H1 (cell line): ENCODE data around the gene STIMATE. TPM values are rescaled to one million over a fixed set of nuclear protein-coding genes. Genes with fewer than 3 reads are reported as not detected.

ENCODE experiments used
- CTCF ChIA-PET: fragments of 300-600 bp; sonication (Branson Sonifier 250); formaldehyde crosslinking; loops from one replicate; lab custom pipeline; 2021; ENCODE audit not compliant: partially characterized antibody; lab: Charles Lee
- POLR2A ChIA-PET: fragments of 300-600 bp; sonication (Branson Sonifier 250); formaldehyde crosslinking; loops from one replicate; lab custom pipeline; 2021; ENCODE audit warnings: inconsistent platforms; ENCODE audit not compliant: partially characterized antibody; lab: Charles Lee
- DNase-seq, 2 experiments: peaks; one replicate each; pipeline versions ENCODE4 v3.0.0 to v3.0.0-alpha.2; 2010 to 2022; ENCODE audit warnings: low spot score in 2 of 2, low read depth in 1 of 2, mixed read lengths in 1 of 2
- FAIRE-seq: peaks from 2 replicates; lab custom pipeline; 2011; peaks lifted over from hg19 to GRCh38; lab: Jason Lieb, UNC
- H2AFZ ChIP-seq: 2 replicates; pipeline ENCODE4 v1.8.1; 2012; ENCODE audit warnings: low read length, inconsistent platforms
- H2AK5ac ChIP-seq: 2 replicates; pipeline ENCODE4 v1.6.1; 2013; ENCODE audit warnings: low read depth, low read length
- H2BK120ac ChIP-seq: replicated peaks from 2 replicates; pipeline ENCODE3; 2013; ENCODE audit warnings: low read depth, low read length, inconsistent platforms
- H2BK12ac ChIP-seq: 2 replicates; pipeline ENCODE4 v1.6.1; 2013; ENCODE audit warnings: low read depth, low read length
- H2BK15ac ChIP-seq: 2 replicates; pipeline ENCODE4 v1.6.1; 2013; ENCODE audit warnings: low read length
- H2BK20ac ChIP-seq: 2 replicates; pipeline ENCODE4 v1.6.1; 2013; ENCODE audit warnings: low read length
- H2BK5ac ChIP-seq: 2 replicates; pipeline ENCODE4 v1.6.1; 2013; ENCODE audit warnings: low read depth, low read length
- H3K14ac ChIP-seq: 2 replicates; pipeline ENCODE4 v1.6.1; 2013; ENCODE audit warnings: inconsistent platforms; ENCODE audit not compliant: insufficient read length
- H3K18ac ChIP-seq: 2 replicates; pipeline ENCODE4 v1.6.1; 2013; ENCODE audit warnings: low read length; ENCODE audit errors: extremely low read depth
- H3K23ac ChIP-seq: 2 replicates; pipeline ENCODE4 v1.6.1; 2013; ENCODE audit warnings: inconsistent platforms; ENCODE audit not compliant: insufficient read length
- H3K23me2 ChIP-seq: 2 replicates; pipeline ENCODE4 v1.6.1; 2013; ENCODE audit warnings: low read depth, low read length
- H3K27ac ChIP-seq: 2 replicates; pipeline ENCODE4 v1.6.1; 2011; ENCODE audit warnings: low read depth, low read length, inconsistent platforms
- H3K27me3 ChIP-seq, 4 experiments: replicated peaks in 1 of 4; 1 replicate in 1 of 4; 2 replicates in 3 of 4; pipeline versions ENCODE4 v1.6.1 to v1.8.1; 2011 to 2013; ENCODE audit warnings: low read length in 3 of 4, mild to moderate bottlenecking in 3 of 4, inconsistent platforms in 2 of 4, mixed read lengths in 2 of 4, moderate library complexity in 1 of 4; ENCODE audit not compliant: control insufficient read depth in 3 of 4, insufficient read depth in 3 of 4; ENCODE audit errors: extremely low read depth in 1 of 4
- H3K36me3 ChIP-seq, 4 experiments: 2 replicates each; pipeline versions ENCODE4 v1.6.1 to v1.8.1; 2011 to 2013; ENCODE audit warnings: mild to moderate bottlenecking in 4 of 4, low read length in 3 of 4, moderate library complexity in 2 of 4, control low read depth in 1 of 4, inconsistent platforms in 1 of 4; ENCODE audit not compliant: insufficient read depth in 4 of 4, control insufficient read depth in 2 of 4
- H3K4ac ChIP-seq: replicated peaks from 2 replicates; pipeline ENCODE3; 2013; ENCODE audit warnings: low read length, low read depth, mixed read lengths, inconsistent platforms; ENCODE audit not compliant: insufficient read length
- H3K4me1 ChIP-seq, 4 experiments: replicated peaks in 1 of 4; 1 replicate in 1 of 4; 2 replicates in 3 of 4; pipeline versions ENCODE4 v1.6.1 to v1.8.1; 2011 to 2013; ENCODE audit warnings: low read length in 3 of 4, inconsistent platforms in 2 of 4, mixed read lengths in 1 of 4; ENCODE audit not compliant: insufficient read depth in 4 of 4, control insufficient read depth in 3 of 4
- H3K4me2 ChIP-seq, 2 experiments: 2 replicates each; pipeline versions ENCODE4 v1.6.1 to v1.8.1; 2011 to 2013; ENCODE audit warnings: low read depth in 2 of 2, low read length in 2 of 2, control low read depth in 1 of 2, inconsistent platforms in 1 of 2, mild to moderate bottlenecking in 1 of 2; ENCODE audit not compliant: insufficient read depth in 1 of 2
- H3K4me3 ChIP-seq, 4 experiments: fragments of 200-600, 300-600 bp in 1 of 4; sonication (generic), shearing (Covaris generic), sonication (Bioruptor Twin) in 1 of 4; 2 replicates each; pipeline versions ENCODE4 v1.5.1 to v1.8.1; 2011 to 2016; ENCODE audit warnings: low read length in 4 of 4, low read depth in 3 of 4, control low read depth in 2 of 4, inconsistent platforms in 2 of 4, mild to moderate bottlenecking in 2 of 4, mixed read lengths in 1 of 4, moderate library complexity in 1 of 4; ENCODE audit not compliant: insufficient read depth in 2 of 4; ENCODE audit errors: extremely low read depth in 1 of 4
- H3K56ac ChIP-seq: replicated peaks from 2 replicates; pipeline ENCODE3; 2013; ENCODE audit warnings: low read depth, mild to moderate bottlenecking, mixed read lengths, low read length, inconsistent platforms; ENCODE audit not compliant: insufficient read length
- H3K79me1 ChIP-seq: 2 replicates; pipeline ENCODE4 v1.6.1; 2013; ENCODE audit warnings: low read depth, low read length, control low read depth
- H3K79me2 ChIP-seq, 2 experiments: 2 replicates each; pipeline versions ENCODE4 v1.6.1 to v1.8.1; 2012 to 2013; ENCODE audit warnings: low read length in 2 of 2, mild to moderate bottlenecking in 2 of 2, inconsistent platforms in 1 of 2; ENCODE audit not compliant: insufficient read depth in 2 of 2, control insufficient read depth in 1 of 2
- H3K9ac ChIP-seq, 4 experiments: replicated peaks in 1 of 4; 1 replicate in 1 of 4; 2 replicates in 3 of 4; pipeline versions ENCODE4 v1.6.1 to v1.8.1; 2011 to 2013; ENCODE audit warnings: low read depth in 3 of 4, low read length in 3 of 4, control low read depth in 2 of 4, mild to moderate bottlenecking in 2 of 4, moderate library complexity in 2 of 4, inconsistent platforms in 1 of 4; ENCODE audit errors: extremely low read depth in 1 of 4
- H3K9me3 ChIP-seq, 2 experiments: 2 replicates each; pipeline versions ENCODE4 v1.6.1 to v1.8.1; 2012 to 2013; ENCODE audit warnings: mild to moderate bottlenecking in 2 of 2, moderate library complexity in 2 of 2, control low read depth in 1 of 2, inconsistent platforms in 1 of 2, low read depth in 1 of 2, low read length in 1 of 2, mixed read lengths in 1 of 2; ENCODE audit not compliant: insufficient read depth in 2 of 2
- H4K20me1 ChIP-seq, 2 experiments: replicated peaks in 1 of 2; 2 replicates each; pipeline versions ENCODE3 to v1.8.1; 2011 to 2013; ENCODE audit warnings: inconsistent platforms in 2 of 2, low read length in 2 of 2, mild to moderate bottlenecking in 1 of 2; ENCODE audit not compliant: insufficient read depth in 2 of 2, control insufficient read depth in 1 of 2
- H4K5ac ChIP-seq: 2 replicates; pipeline ENCODE4 v1.6.1; 2013; ENCODE audit warnings: low read length, low read depth, mixed read lengths, inconsistent platforms; ENCODE audit not compliant: insufficient read length
- H4K8ac ChIP-seq: 2 replicates; pipeline ENCODE4 v1.8.0; 2013; ENCODE audit warnings: mild to moderate bottlenecking, moderate library complexity, low read length, inconsistent platforms; ENCODE audit not compliant: insufficient read depth; ENCODE audit errors: extremely low read depth
- H4K91ac ChIP-seq: replicated peaks from 2 replicates; pipeline ENCODE3; 2013; ENCODE audit warnings: low read length, mixed read lengths, inconsistent platforms; ENCODE audit not compliant: insufficient read length
- CEBPB ChIP-seq: IDR thresholded peaks from 2 replicates; pipeline ENCODE4 v1.6.1; 2012; ENCODE audit warnings: low read depth, low read length
- CREB1 ChIP-seq: IDR thresholded peaks from 2 replicates; pipeline ENCODE4 v1.6.1; 2012; ENCODE audit warnings: inconsistent platforms
- CTBP2 ChIP-seq: IDR thresholded peaks from 2 replicates; pipeline ENCODE4 v1.7.0; 2011; ENCODE audit warnings: borderline replicate concordance, mild to moderate bottlenecking, moderate library complexity, mixed read lengths, low read length; ENCODE audit not compliant: insufficient read depth, insufficient read length
- EZH2 ChIP-seq: fragments of 200-600 bp; sonication (generic); IDR thresholded peaks from 2 replicates; pipeline ENCODE4 v1.7.1; 2012; ENCODE audit warnings: low read depth, mild to moderate bottlenecking, moderate library complexity, low read length, inconsistent platforms; ENCODE audit not compliant: severe bottlenecking
- GABPA ChIP-seq: IDR thresholded peaks from 2 replicates; pipeline ENCODE4 v1.6.1; 2011; ENCODE audit warnings: mild to moderate bottlenecking, low read length, moderate library complexity, borderline replicate concordance; ENCODE audit not compliant: insufficient read depth
- GTF2F1 ChIP-seq: IDR thresholded peaks from 2 replicates; pipeline ENCODE4 v1.6.1; 2012; ENCODE audit warnings: low read depth, low read length, improper control_type of control experiment, borderline replicate concordance
- HDAC6 ChIP-seq: IDR thresholded peaks from one replicate; pipeline ENCODE4 v1.7.1; 2012; ENCODE audit warnings: low read depth, mild to moderate bottlenecking, inconsistent platforms, low read length, moderate library complexity
- NRF1 ChIP-seq: IDR thresholded peaks from 2 replicates; pipeline ENCODE4 v1.6.1; 2011; ENCODE audit warnings: mild to moderate bottlenecking, low read depth, low read length, improper control_type of control experiment
- SIRT6 ChIP-seq: IDR thresholded peaks from one replicate; pipeline ENCODE4 v1.7.1; 2012; ENCODE audit warnings: low read length, inconsistent platforms
- SIX5 ChIP-seq: IDR thresholded peaks from 2 replicates; pipeline ENCODE4 v1.6.1; 2011; ENCODE audit warnings: mild to moderate bottlenecking, low read depth, low read length
- SUZ12 ChIP-seq: fragments of 200-600 bp; sonication (generic); IDR thresholded peaks from 2 replicates; pipeline ENCODE4 v1.6.1; 2012; ENCODE audit warnings: mild to moderate bottlenecking, inconsistent platforms, low read length, moderate library complexity, mixed read lengths
- TBP ChIP-seq: IDR thresholded peaks from 2 replicates; pipeline ENCODE4 v1.6.1; 2011; ENCODE audit warnings: low read depth, low read length, improper control_type of control experiment
- TEAD4 ChIP-seq: IDR thresholded peaks from 2 replicates; pipeline ENCODE4 v1.6.1; 2012; ENCODE audit warnings: low read depth, low read length, inconsistent platforms, mixed read lengths
- WGBS, 2 experiments: shearing (Covaris generic) in 1 of 2; methylation state at CpG; one replicate each; pipeline versions ENCODE4 v1.1.6 to v1.1.7; 2013 to 2015; ENCODE audit warnings: low lambda C conversion rate in 2 of 2, mixed read lengths in 2 of 2, inconsistent platforms in 1 of 2, low coverage in 1 of 2, missing lambda C conversion rate in 1 of 2; ENCODE audit not compliant: insufficient replicate concordance in 2 of 2, insufficient coverage in 1 of 2, insufficient read length in 1 of 2; ENCODE audit errors: extremely low coverage in 1 of 2, missing lambda C conversion rate in 1 of 2; 5-methylcytosine and 5-hydroxymethylcytosine counted together
- polyA plus RNA-seq, 7 experiments: library from polyadenylated mRNA; depleted of rRNA in 3 of 7; stranded (reverse) in 5 of 7; unstranded in 2 of 7; fragments of >200 nt in 5 of 7; fragments of 200-250 nt in 2 of 7; gene quantifications; 1 replicate in 5 of 7; 2 replicates in 1 of 7; 4 replicates in 1 of 7; pipeline versions ENCODE4 v1.2.1 to v1.2.3, GENCODE V29; 2011 to 2013; ENCODE audit warnings: missing spikeins in 2 of 7, mixed read lengths in 2 of 7
- total RNA-seq: library from RNA; stranded (reverse); fragmentation: NEBNext Ultra II Directional; extraction: Animal tissue kit (Norgen Biotek cat#: 25700); gene quantifications from 2 replicates; pipeline ENCODE4 v1.2.1, GENCODE V29; 2021

Gene STIMATE
- total and polyA plus RNA-seq, 2 of the 8 experiments (the other 6 are each of a cell fraction or from before 2014, with no cell fraction given) = 17.5 to 22.1 TPM

DNA sequence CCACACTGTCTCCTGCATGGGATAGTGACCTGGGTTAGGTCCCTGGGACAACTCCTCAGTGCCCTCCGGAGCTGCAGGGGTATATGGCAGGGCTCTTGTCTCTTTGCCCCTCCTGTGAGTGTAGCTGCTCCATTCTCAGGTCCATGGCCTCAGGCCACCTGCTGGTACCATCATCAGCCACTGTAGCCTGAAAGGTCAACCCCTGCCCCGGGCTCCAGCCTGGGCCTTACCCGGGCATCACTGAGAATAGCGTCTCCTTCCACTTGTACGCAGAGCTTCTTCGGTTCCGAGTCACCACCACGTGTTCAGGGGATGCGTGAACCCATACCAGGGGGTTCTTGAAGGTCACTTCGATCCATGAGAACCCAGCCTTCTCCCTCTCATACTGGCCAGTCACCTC, 80.7 kb downstream of the STIMATE start:
- Histone ChIP-seq H3K4me1 (peaks cover 0 to 6% (median 3%) of the 10 kb centered on the region in 4 experiments; a peak in 2 of 7 replicates), H3K4ac (no peak overlapping the region), H2AFZ (no peak overlapping the region), H2BK20ac (no peak overlapping the region), H4K5ac (no peak overlapping the region), H3K23me2 (no peaks in the 10 kb centered on the region), H4K20me1 (no peaks in the 10 kb centered on the region), H3K27me3 (no peaks in the 10 kb centered on the region), H3K36me3 (no peaks in the 10 kb centered on the region), H3K9ac (no peak overlapping the region), H3K27ac (no peak overlapping the region), H3K4me2 (no peak overlapping the region), H3K79me2 (no peaks in the 10 kb centered on the region), H3K18ac (no peak overlapping the region), H2AK5ac (no peak overlapping the region), H2BK15ac (no peak overlapping the region), H4K91ac (no peak overlapping the region), H3K79me1 (no peaks in the 10 kb centered on the region), H3K56ac (no peak overlapping the region), H2BK12ac (no peak overlapping the region), H2BK5ac (no peak overlapping the region), H3K14ac (no peak overlapping the region), H3K23ac (no peak overlapping the region), H3K9me3 (no peaks in the 10 kb centered on the region), H3K4me3 (no peak overlapping the region), H2BK120ac (no peak overlapping the region), H4K8ac (no peak overlapping the region; the same call in 1 of the 2 replicates)
- DNase-seq (no peak), FAIRE-seq (no peak)
- POLR2A ChIA-PET = interaction anchor here (1.3 kb wide), 1 partner anchor 348 kb away, joined by 3 read pairs; no protein-coding TSS in a partner anchor
- CTCF ChIA-PET = interaction anchor here (0.6 to 7.5 kb wide), 9 partner anchors 10 to 1899 kb away, joined by 3 to 86 read pairs (median 3); partner anchors contain the start of genes ITIH4 and NEK4
- TF ChIP-seq SIX5 = no peak
- TF ChIP-seq NRF1 = no peak
- no peak for TF ChIP-seq GABPA
- TF ChIP-seq CTBP2 = no peak
- no peak for TF ChIP-seq GTF2F1
- TF ChIP-seq SIRT6 = no peak
- no peak for TF ChIP-seq SUZ12
- no peak for TF ChIP-seq EZH2
- no peak for TF ChIP-seq TBP
- no peak for TF ChIP-seq CREB1
- TF ChIP-seq TEAD4 = no peak
- no peak for TF ChIP-seq CEBPB
- no peak for TF ChIP-seq HDAC6
- 89% methylated on average over 10 of the region's 10 CpGs; no CpG with 5 or more reads in 1 of the 2 experiments for WGBS, 2 experiments
